ENCODE measurements around the gene PKP2.

DNA sequence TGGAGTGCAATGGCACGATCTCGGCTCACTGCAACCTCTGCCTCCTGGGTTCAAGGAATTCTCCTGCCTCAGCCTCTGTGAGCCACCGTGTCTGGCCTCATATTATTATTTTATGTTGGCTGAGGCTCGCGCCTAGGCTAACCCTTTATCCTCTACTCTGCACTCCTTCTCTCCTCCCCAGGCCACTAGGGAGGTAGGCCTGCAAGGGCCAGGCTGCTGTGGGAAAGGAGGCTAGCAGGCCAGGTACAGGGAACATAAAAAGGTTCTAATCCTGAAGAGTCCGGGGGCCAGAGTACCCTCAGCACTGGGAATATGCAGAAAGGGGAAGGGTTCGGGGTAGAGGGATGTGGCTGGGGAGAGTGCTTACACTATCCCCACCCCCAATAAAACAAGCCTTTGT is 14.9 kb downstream of the PKP2 start:
- TF ChIP-seq, protein P1, sequence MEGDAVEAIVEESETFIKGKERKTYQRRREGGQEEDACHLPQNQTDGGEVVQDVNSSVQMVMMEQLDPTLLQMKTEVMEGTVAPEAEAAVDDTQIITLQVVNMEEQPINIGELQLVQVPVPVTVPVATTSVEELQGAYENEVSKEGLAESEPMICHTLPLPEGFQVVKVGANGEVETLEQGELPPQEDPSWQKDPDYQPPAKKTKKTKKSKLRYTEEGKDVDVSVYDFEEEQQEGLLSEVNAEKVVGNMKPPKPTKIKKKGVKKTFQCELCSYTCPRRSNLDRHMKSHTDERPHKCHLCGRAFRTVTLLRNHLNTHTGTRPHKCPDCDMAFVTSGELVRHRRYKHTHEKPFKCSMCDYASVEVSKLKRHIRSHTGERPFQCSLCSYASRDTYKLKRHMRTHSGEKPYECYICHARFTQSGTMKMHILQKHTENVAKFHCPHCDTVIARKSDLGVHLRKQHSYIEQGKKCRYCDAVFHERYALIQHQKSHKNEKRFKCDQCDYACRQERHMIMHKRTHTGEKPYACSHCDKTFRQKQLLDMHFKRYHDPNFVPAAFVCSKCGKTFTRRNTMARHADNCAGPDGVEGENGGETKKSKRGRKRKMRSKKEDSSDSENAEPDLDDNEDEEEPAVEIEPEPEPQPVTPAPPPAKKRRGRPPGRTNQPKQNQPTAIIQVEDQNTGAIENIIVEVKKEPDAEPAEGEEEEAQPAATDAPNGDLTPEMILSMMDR (IDR thresholded peaks at IDR 0.05; ENCODE audit: low read depth, low read length, missing input control): no peak
- no peak for TF ChIP-seq MAX (IDR thresholded peaks at IDR 0.05)
- TF ChIP-seq RAD21 (IDR thresholded peaks at IDR 0.05): no peak
- no peak for TF ChIP-seq TAF1 (conservative IDR thresholded peaks at IDR 0.05)
- TF ChIP-seq, protein P2, sequence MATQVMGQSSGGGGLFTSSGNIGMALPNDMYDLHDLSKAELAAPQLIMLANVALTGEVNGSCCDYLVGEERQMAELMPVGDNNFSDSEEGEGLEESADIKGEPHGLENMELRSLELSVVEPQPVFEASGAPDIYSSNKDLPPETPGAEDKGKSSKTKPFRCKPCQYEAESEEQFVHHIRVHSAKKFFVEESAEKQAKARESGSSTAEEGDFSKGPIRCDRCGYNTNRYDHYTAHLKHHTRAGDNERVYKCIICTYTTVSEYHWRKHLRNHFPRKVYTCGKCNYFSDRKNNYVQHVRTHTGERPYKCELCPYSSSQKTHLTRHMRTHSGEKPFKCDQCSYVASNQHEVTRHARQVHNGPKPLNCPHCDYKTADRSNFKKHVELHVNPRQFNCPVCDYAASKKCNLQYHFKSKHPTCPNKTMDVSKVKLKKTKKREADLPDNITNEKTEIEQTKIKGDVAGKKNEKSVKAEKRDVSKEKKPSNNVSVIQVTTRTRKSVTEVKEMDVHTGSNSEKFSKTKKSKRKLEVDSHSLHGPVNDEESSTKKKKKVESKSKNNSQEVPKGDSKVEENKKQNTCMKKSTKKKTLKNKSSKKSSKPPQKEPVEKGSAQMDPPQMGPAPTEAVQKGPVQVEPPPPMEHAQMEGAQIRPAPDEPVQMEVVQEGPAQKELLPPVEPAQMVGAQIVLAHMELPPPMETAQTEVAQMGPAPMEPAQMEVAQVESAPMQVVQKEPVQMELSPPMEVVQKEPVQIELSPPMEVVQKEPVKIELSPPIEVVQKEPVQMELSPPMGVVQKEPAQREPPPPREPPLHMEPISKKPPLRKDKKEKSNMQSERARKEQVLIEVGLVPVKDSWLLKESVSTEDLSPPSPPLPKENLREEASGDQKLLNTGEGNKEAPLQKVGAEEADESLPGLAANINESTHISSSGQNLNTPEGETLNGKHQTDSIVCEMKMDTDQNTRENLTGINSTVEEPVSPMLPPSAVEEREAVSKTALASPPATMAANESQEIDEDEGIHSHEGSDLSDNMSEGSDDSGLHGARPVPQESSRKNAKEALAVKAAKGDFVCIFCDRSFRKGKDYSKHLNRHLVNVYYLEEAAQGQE (IDR thresholded peaks at IDR 0.05): no peak
- no peak for TF ChIP-seq YY1 (IDR thresholded peaks at IDR 0.05)
- TF ChIP-seq HNF4G (IDR thresholded peaks at IDR 0.05): no peak
- TF ChIP-seq RXRA (IDR thresholded peaks at IDR 0.05): no peak
- TF ChIP-seq SP1 (IDR thresholded peaks at IDR 0.05): no peak

All from liver (tissue), 3 donors.